H1 (cell line): ENCODE data around the gene RNF166. TPM values are rescaled to one million over a fixed set of nuclear protein-coding genes. Genes with fewer than 3 reads are reported as not detected.

ENCODE experiments used
- CTCF ChIA-PET: fragments of 300-600 bp; sonication (Branson Sonifier 250); formaldehyde crosslinking; loops from one replicate; lab custom pipeline; 2021; ENCODE audit not compliant: partially characterized antibody; lab: Charles Lee
- POLR2A ChIA-PET: fragments of 300-600 bp; sonication (Branson Sonifier 250); formaldehyde crosslinking; loops from one replicate; lab custom pipeline; 2021; ENCODE audit warnings: inconsistent platforms; ENCODE audit not compliant: partially characterized antibody; lab: Charles Lee
- DNase-seq, 2 experiments: peaks; one replicate each; pipeline versions ENCODE4 v3.0.0 to v3.0.0-alpha.2; 2010 to 2022; ENCODE audit warnings: low spot score in 2 of 2, low read depth in 1 of 2, mixed read lengths in 1 of 2
- FAIRE-seq: peaks from 2 replicates; lab custom pipeline; 2011; peaks lifted over from hg19 to GRCh38; lab: Jason Lieb, UNC
- H2AFZ ChIP-seq: 2 replicates; pipeline ENCODE4 v1.8.1; 2012; ENCODE audit warnings: low read length, inconsistent platforms
- H2AK5ac ChIP-seq: 2 replicates; pipeline ENCODE4 v1.6.1; 2013; ENCODE audit warnings: low read depth, low read length
- H2BK120ac ChIP-seq: replicated peaks from 2 replicates; pipeline ENCODE3; 2013; ENCODE audit warnings: low read depth, low read length, inconsistent platforms
- H2BK12ac ChIP-seq: 2 replicates; pipeline ENCODE4 v1.6.1; 2013; ENCODE audit warnings: low read depth, low read length
- H2BK15ac ChIP-seq: 2 replicates; pipeline ENCODE4 v1.6.1; 2013; ENCODE audit warnings: low read length
- H2BK20ac ChIP-seq: 2 replicates; pipeline ENCODE4 v1.6.1; 2013; ENCODE audit warnings: low read length
- H2BK5ac ChIP-seq: 2 replicates; pipeline ENCODE4 v1.6.1; 2013; ENCODE audit warnings: low read depth, low read length
- H3K14ac ChIP-seq: 2 replicates; pipeline ENCODE4 v1.6.1; 2013; ENCODE audit warnings: inconsistent platforms; ENCODE audit not compliant: insufficient read length
- H3K18ac ChIP-seq: 2 replicates; pipeline ENCODE4 v1.6.1; 2013; ENCODE audit warnings: low read length; ENCODE audit errors: extremely low read depth
- H3K23ac ChIP-seq: 2 replicates; pipeline ENCODE4 v1.6.1; 2013; ENCODE audit warnings: inconsistent platforms; ENCODE audit not compliant: insufficient read length
- H3K23me2 ChIP-seq: 2 replicates; pipeline ENCODE4 v1.6.1; 2013; ENCODE audit warnings: low read depth, low read length
- H3K27ac ChIP-seq: 2 replicates; pipeline ENCODE4 v1.6.1; 2011; ENCODE audit warnings: low read depth, low read length, inconsistent platforms
- H3K27me3 ChIP-seq, 4 experiments: replicated peaks in 1 of 4; 1 replicate in 1 of 4; 2 replicates in 3 of 4; pipeline versions ENCODE4 v1.6.1 to v1.8.1; 2011 to 2013; ENCODE audit warnings: low read length in 3 of 4, mild to moderate bottlenecking in 3 of 4, inconsistent platforms in 2 of 4, mixed read lengths in 2 of 4, moderate library complexity in 1 of 4; ENCODE audit not compliant: control insufficient read depth in 3 of 4, insufficient read depth in 3 of 4; ENCODE audit errors: extremely low read depth in 1 of 4
- H3K36me3 ChIP-seq, 4 experiments: 2 replicates each; pipeline versions ENCODE4 v1.6.1 to v1.8.1; 2011 to 2013; ENCODE audit warnings: mild to moderate bottlenecking in 4 of 4, low read length in 3 of 4, moderate library complexity in 2 of 4, control low read depth in 1 of 4, inconsistent platforms in 1 of 4; ENCODE audit not compliant: insufficient read depth in 4 of 4, control insufficient read depth in 2 of 4
- H3K4ac ChIP-seq: replicated peaks from 2 replicates; pipeline ENCODE3; 2013; ENCODE audit warnings: low read length, low read depth, mixed read lengths, inconsistent platforms; ENCODE audit not compliant: insufficient read length
- H3K4me1 ChIP-seq, 4 experiments: replicated peaks in 1 of 4; 1 replicate in 1 of 4; 2 replicates in 3 of 4; pipeline versions ENCODE4 v1.6.1 to v1.8.1; 2011 to 2013; ENCODE audit warnings: low read length in 3 of 4, inconsistent platforms in 2 of 4, mixed read lengths in 1 of 4; ENCODE audit not compliant: insufficient read depth in 4 of 4, control insufficient read depth in 3 of 4
- H3K4me2 ChIP-seq, 2 experiments: 2 replicates each; pipeline versions ENCODE4 v1.6.1 to v1.8.1; 2011 to 2013; ENCODE audit warnings: low read depth in 2 of 2, low read length in 2 of 2, control low read depth in 1 of 2, inconsistent platforms in 1 of 2, mild to moderate bottlenecking in 1 of 2; ENCODE audit not compliant: insufficient read depth in 1 of 2
- H3K4me3 ChIP-seq, 4 experiments: fragments of 200-600, 300-600 bp in 1 of 4; sonication (generic), shearing (Covaris generic), sonication (Bioruptor Twin) in 1 of 4; 2 replicates each; pipeline versions ENCODE4 v1.5.1 to v1.8.1; 2011 to 2016; ENCODE audit warnings: low read length in 4 of 4, low read depth in 3 of 4, control low read depth in 2 of 4, inconsistent platforms in 2 of 4, mild to moderate bottlenecking in 2 of 4, mixed read lengths in 1 of 4, moderate library complexity in 1 of 4; ENCODE audit not compliant: insufficient read depth in 2 of 4; ENCODE audit errors: extremely low read depth in 1 of 4
- H3K56ac ChIP-seq: replicated peaks from 2 replicates; pipeline ENCODE3; 2013; ENCODE audit warnings: low read depth, mild to moderate bottlenecking, mixed read lengths, low read length, inconsistent platforms; ENCODE audit not compliant: insufficient read length
- H3K79me1 ChIP-seq: 2 replicates; pipeline ENCODE4 v1.6.1; 2013; ENCODE audit warnings: low read depth, low read length, control low read depth
- H3K79me2 ChIP-seq, 2 experiments: 2 replicates each; pipeline versions ENCODE4 v1.6.1 to v1.8.1; 2012 to 2013; ENCODE audit warnings: low read length in 2 of 2, mild to moderate bottlenecking in 2 of 2, inconsistent platforms in 1 of 2; ENCODE audit not compliant: insufficient read depth in 2 of 2, control insufficient read depth in 1 of 2
- H3K9ac ChIP-seq, 4 experiments: replicated peaks in 1 of 4; 1 replicate in 1 of 4; 2 replicates in 3 of 4; pipeline versions ENCODE4 v1.6.1 to v1.8.1; 2011 to 2013; ENCODE audit warnings: low read depth in 3 of 4, low read length in 3 of 4, control low read depth in 2 of 4, mild to moderate bottlenecking in 2 of 4, moderate library complexity in 2 of 4, inconsistent platforms in 1 of 4; ENCODE audit errors: extremely low read depth in 1 of 4
- H3K9me3 ChIP-seq, 2 experiments: 2 replicates each; pipeline versions ENCODE4 v1.6.1 to v1.8.1; 2012 to 2013; ENCODE audit warnings: mild to moderate bottlenecking in 2 of 2, moderate library complexity in 2 of 2, control low read depth in 1 of 2, inconsistent platforms in 1 of 2, low read depth in 1 of 2, low read length in 1 of 2, mixed read lengths in 1 of 2; ENCODE audit not compliant: insufficient read depth in 2 of 2
- H4K20me1 ChIP-seq, 2 experiments: replicated peaks in 1 of 2; 2 replicates each; pipeline versions ENCODE3 to v1.8.1; 2011 to 2013; ENCODE audit warnings: inconsistent platforms in 2 of 2, low read length in 2 of 2, mild to moderate bottlenecking in 1 of 2; ENCODE audit not compliant: insufficient read depth in 2 of 2, control insufficient read depth in 1 of 2
- H4K5ac ChIP-seq: 2 replicates; pipeline ENCODE4 v1.6.1; 2013; ENCODE audit warnings: low read length, low read depth, mixed read lengths, inconsistent platforms; ENCODE audit not compliant: insufficient read length
- H4K8ac ChIP-seq: 2 replicates; pipeline ENCODE4 v1.8.0; 2013; ENCODE audit warnings: mild to moderate bottlenecking, moderate library complexity, low read length, inconsistent platforms; ENCODE audit not compliant: insufficient read depth; ENCODE audit errors: extremely low read depth
- H4K91ac ChIP-seq: replicated peaks from 2 replicates; pipeline ENCODE3; 2013; ENCODE audit warnings: low read length, mixed read lengths, inconsistent platforms; ENCODE audit not compliant: insufficient read length
- BRCA1 ChIP-seq: IDR thresholded peaks from 2 replicates; pipeline ENCODE4 v1.6.1; 2012; ENCODE audit warnings: low read depth, low read length, improper control_type of control experiment
- CHD2 ChIP-seq: IDR thresholded peaks from 2 replicates; pipeline ENCODE4 v1.6.1; 2012; ENCODE audit warnings: low read length, improper control_type of control experiment
- KDM1A ChIP-seq: fragments of 200-600, 300-600 bp; sonication (generic); IDR thresholded peaks from 2 replicates; pipeline ENCODE4 v1.7.1; 2016; ENCODE audit warnings: mild to moderate bottlenecking, low read length, borderline replicate concordance
- PHF8 ChIP-seq: fragments of 200-600 bp; sonication (generic); conservative IDR thresholded peaks from 2 replicates; pipeline ENCODE4 v1.7.1; 2012; ENCODE audit warnings: low read depth, mild to moderate bottlenecking, inconsistent platforms, low read length, moderate library complexity
- SAP30 ChIP-seq: fragments of 300-600 bp; sonication (generic); IDR thresholded peaks from 2 replicates; pipeline ENCODE4 v1.7.1; 2012; ENCODE audit warnings: low read length, moderate library complexity, mild to moderate bottlenecking, inconsistent platforms; ENCODE audit not compliant: insufficient read depth, insufficient replicate concordance
- SP2 ChIP-seq: IDR thresholded peaks from 2 replicates; pipeline ENCODE4 v1.6.1; 2012; ENCODE audit warnings: mild to moderate bottlenecking, low read length, inconsistent platforms
- ZNF274 ChIP-seq: IDR thresholded peaks from 2 replicates; pipeline ENCODE4 v1.7.0; 2012; ENCODE audit warnings: low read length, borderline replicate concordance; ENCODE audit errors: extremely low read depth
- WGBS, 2 experiments: shearing (Covaris generic) in 1 of 2; methylation state at CpG; one replicate each; pipeline versions ENCODE4 v1.1.6 to v1.1.7; 2013 to 2015; ENCODE audit warnings: low lambda C conversion rate in 2 of 2, mixed read lengths in 2 of 2, inconsistent platforms in 1 of 2, low coverage in 1 of 2, missing lambda C conversion rate in 1 of 2; ENCODE audit not compliant: insufficient replicate concordance in 2 of 2, insufficient coverage in 1 of 2, insufficient read length in 1 of 2; ENCODE audit errors: extremely low coverage in 1 of 2, missing lambda C conversion rate in 1 of 2; 5-methylcytosine and 5-hydroxymethylcytosine counted together
- polyA plus RNA-seq, 7 experiments: library from polyadenylated mRNA; depleted of rRNA in 3 of 7; stranded (reverse) in 5 of 7; unstranded in 2 of 7; fragments of >200 nt in 5 of 7; fragments of 200-250 nt in 2 of 7; gene quantifications; 1 replicate in 5 of 7; 2 replicates in 1 of 7; 4 replicates in 1 of 7; pipeline versions ENCODE4 v1.2.1 to v1.2.3, GENCODE V29; 2011 to 2013; ENCODE audit warnings: missing spikeins in 2 of 7, mixed read lengths in 2 of 7
- total RNA-seq: library from RNA; stranded (reverse); fragmentation: NEBNext Ultra II Directional; extraction: Animal tissue kit (Norgen Biotek cat#: 25700); gene quantifications from 2 replicates; pipeline ENCODE4 v1.2.1, GENCODE V29; 2021

Gene RNF166
- total and polyA plus RNA-seq, 2 of the 8 experiments (the other 6 are each of a cell fraction or from before 2014, with no cell fraction given), result 29.8 to 31.2 TPM

DNA sequence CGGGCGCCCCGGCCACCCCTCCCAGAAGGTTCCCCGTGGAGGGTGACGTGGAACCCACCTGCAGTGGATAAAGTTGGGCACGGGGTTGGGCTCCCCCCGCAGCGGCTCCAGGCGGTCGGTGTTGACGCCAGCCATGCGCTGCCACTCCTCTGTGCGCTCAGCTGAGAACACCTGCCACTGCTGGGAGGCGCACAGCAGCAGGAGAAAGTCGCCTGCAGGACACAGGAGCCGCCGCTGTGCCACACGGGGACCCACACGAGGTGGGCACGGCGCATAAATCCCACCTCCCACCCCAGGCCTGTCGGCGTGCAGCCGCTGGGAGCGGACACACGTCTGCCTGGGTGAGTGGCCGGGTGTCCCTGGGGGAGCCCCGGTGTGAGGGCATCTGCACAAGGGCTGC, 20.8 kb upstream of the RNF166 start:
- no peak overlapping the region for H3K4me3 ChIP-seq
- no peak overlapping the region for H2BK5ac ChIP-seq
- TF ChIP-seq ZNF274 (no peak), BRCA1 (no peak), SAP30 (no peak), SP2 (no peak), KDM1A (no peak), PHF8 (no peak), CHD2 (no peak)
- H3K18ac ChIP-seq, result no peak overlapping the region
- H4K91ac ChIP-seq, result no peak overlapping the region
- H3K23me2 ChIP-seq, result no peaks in the 10 kb centered on the region
- ChIA-PET CTCF (no interaction called here), POLR2A (no interaction called here)
- no peaks in the 10 kb centered on the region for H3K9me3 ChIP-seq
- no peaks in the 10 kb centered on the region for H3K4me1 ChIP-seq
- no peak overlapping the region for H2BK15ac ChIP-seq
- H2BK120ac ChIP-seq, result no peak overlapping the region
- no peak overlapping the region for H3K4ac ChIP-seq
- WGBS, 2 experiments, result 96% methylated on average over 28 of the region's 28 CpGs; no CpG with 5 or more reads in 1 of the 2 experiments
- H4K5ac ChIP-seq, result no peak overlapping the region
- H3K36me3 ChIP-seq, result peaks cover 0 to 16% (median 1%) of the 10 kb centered on the region in 4 experiments; a peak in 2 of 8 replicates
- no peak overlapping the region for H3K9ac ChIP-seq
- no peak overlapping the region for H2BK20ac ChIP-seq
- H2BK12ac ChIP-seq, result no peak overlapping the region
- no peak overlapping the region for H4K8ac ChIP-seq
- H3K56ac ChIP-seq, result no peak overlapping the region
- H3K27ac ChIP-seq, result no peak overlapping the region; the same call in 1 of the 2 replicates
- H3K79me1 ChIP-seq, result no peaks in the 10 kb centered on the region
- no peak overlapping the region for H3K23ac ChIP-seq
- H2AFZ ChIP-seq, result no peak overlapping the region
- FAIRE-seq (no peak), DNase-seq (no peak)
- H3K27me3 ChIP-seq, result no peaks in the 10 kb centered on the region
- H2AK5ac ChIP-seq, result no peak overlapping the region
- H3K4me2 ChIP-seq, result no peak overlapping the region
- H4K20me1 ChIP-seq, result peaks cover 0 to 8% of the 10 kb centered on the region in 2 experiments
- no peak overlapping the region for H3K14ac ChIP-seq
- H3K79me2 ChIP-seq, result no peaks in the 10 kb centered on the region
